ENCODE results near the gene GLG1.

Gene GLG1

DNA sequence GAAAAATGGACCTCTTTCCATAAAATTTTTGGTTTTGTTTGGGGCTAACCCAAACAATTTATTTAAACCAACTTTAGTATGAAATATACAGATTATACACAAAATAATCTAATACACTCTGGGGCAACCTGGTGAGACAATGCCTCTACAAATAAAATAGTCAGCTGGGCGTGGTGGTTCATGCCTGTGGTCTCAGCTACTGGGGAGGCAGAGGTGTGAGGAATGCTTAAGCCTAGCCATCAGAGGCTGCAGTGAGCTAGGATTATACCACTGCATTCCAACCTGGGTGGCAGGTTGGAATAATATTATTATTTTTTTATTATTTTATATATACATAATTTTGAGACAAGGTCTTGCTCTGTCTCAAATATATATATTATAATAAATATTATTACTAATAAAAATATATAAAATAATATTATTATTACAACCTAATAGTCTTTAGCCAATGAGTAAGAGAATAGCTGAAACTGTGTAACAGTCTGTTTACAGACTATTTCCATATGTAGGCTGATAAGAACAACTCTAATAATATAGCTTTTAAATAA lies 50.5 kb downstream of the GLG1 start:
- TF ChIP-seq NFIC (IDR thresholded peaks at IDR 0.05) (no peak), EP300 (IDR thresholded peaks at IDR 0.05; ENCODE audit: borderline replicate concordance) (no peak), TCF12 (IDR thresholded peaks at IDR 0.05; ENCODE audit: low read depth) (no peak), YY1 (IDR thresholded peaks at IDR 0.05; ENCODE audit: low read depth) (no peak), ZBTB7A (IDR thresholded peaks at IDR 0.05; ENCODE audit: low read depth) (no peak), TEAD4 (IDR thresholded peaks at IDR 0.05) (no peak), TAF1 (IDR thresholded peaks at IDR 0.05; ENCODE audit: low read depth) (no peak), FOXM1 (IDR thresholded peaks at IDR 0.05; ENCODE audit: borderline replicate concordance, low read depth) (no peak), CEBPB (IDR thresholded peaks at IDR 0.05) (no peak), RAD21 (IDR thresholded peaks at IDR 0.05; ENCODE audit: low read depth) (no peak), EGR1 (IDR thresholded peaks at IDR 0.05) (no peak), CREB1 (IDR thresholded peaks at IDR 0.05; ENCODE audit: low read depth) (no peak)
- TF ChIP-seq, protein P1, sequence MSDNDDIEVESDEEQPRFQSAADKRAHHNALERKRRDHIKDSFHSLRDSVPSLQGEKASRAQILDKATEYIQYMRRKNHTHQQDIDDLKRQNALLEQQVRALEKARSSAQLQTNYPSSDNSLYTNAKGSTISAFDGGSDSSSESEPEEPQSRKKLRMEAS (IDR thresholded peaks at IDR 0.05), result no peak
- TF ChIP-seq, protein P2, sequence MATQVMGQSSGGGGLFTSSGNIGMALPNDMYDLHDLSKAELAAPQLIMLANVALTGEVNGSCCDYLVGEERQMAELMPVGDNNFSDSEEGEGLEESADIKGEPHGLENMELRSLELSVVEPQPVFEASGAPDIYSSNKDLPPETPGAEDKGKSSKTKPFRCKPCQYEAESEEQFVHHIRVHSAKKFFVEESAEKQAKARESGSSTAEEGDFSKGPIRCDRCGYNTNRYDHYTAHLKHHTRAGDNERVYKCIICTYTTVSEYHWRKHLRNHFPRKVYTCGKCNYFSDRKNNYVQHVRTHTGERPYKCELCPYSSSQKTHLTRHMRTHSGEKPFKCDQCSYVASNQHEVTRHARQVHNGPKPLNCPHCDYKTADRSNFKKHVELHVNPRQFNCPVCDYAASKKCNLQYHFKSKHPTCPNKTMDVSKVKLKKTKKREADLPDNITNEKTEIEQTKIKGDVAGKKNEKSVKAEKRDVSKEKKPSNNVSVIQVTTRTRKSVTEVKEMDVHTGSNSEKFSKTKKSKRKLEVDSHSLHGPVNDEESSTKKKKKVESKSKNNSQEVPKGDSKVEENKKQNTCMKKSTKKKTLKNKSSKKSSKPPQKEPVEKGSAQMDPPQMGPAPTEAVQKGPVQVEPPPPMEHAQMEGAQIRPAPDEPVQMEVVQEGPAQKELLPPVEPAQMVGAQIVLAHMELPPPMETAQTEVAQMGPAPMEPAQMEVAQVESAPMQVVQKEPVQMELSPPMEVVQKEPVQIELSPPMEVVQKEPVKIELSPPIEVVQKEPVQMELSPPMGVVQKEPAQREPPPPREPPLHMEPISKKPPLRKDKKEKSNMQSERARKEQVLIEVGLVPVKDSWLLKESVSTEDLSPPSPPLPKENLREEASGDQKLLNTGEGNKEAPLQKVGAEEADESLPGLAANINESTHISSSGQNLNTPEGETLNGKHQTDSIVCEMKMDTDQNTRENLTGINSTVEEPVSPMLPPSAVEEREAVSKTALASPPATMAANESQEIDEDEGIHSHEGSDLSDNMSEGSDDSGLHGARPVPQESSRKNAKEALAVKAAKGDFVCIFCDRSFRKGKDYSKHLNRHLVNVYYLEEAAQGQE (IDR thresholded peaks at IDR 0.05; ENCODE audit: low read depth), result no peak
- TF ChIP-seq, protein P3, sequence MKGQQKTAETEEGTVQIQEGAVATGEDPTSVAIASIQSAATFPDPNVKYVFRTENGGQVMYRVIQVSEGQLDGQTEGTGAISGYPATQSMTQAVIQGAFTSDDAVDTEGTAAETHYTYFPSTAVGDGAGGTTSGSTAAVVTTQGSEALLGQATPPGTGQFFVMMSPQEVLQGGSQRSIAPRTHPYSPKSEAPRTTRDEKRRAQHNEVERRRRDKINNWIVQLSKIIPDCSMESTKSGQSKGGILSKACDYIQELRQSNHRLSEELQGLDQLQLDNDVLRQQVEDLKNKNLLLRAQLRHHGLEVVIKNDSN (IDR thresholded peaks at IDR 0.05), result no peak

DNA sequence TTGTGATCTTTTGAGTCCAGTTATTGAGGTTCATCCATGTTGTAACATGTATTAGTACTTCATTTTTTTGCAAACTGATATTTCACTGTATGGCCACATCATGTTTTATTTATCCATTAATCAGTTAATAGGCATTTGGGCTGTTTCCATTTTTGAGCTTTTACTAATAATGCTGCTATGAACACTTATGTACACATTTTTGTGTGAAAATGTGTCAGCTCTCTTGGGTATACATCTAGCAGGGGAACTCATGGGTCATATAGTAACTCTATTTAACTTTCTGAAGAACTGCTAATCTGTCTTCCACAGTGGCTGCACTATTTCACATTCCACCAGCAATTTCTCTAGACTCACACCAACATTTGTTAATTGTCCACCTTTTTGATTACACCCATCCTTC lies 82.0 kb downstream of the GLG1 start:
- TF ChIP-seq EP300 (IDR thresholded peaks at IDR 0.05; ENCODE audit: borderline replicate concordance) (no peak), TCF12 (IDR thresholded peaks at IDR 0.05; ENCODE audit: low read depth) (no peak), ZBTB7A (IDR thresholded peaks at IDR 0.05; ENCODE audit: low read depth) (no peak), TEAD4 (IDR thresholded peaks at IDR 0.05) (no peak), RAD21 (IDR thresholded peaks at IDR 0.05; ENCODE audit: low read depth) (no peak)
- TF ChIP-seq, protein P2 (IDR thresholded peaks at IDR 0.05; ENCODE audit: low read depth), result no peak

DNA sequence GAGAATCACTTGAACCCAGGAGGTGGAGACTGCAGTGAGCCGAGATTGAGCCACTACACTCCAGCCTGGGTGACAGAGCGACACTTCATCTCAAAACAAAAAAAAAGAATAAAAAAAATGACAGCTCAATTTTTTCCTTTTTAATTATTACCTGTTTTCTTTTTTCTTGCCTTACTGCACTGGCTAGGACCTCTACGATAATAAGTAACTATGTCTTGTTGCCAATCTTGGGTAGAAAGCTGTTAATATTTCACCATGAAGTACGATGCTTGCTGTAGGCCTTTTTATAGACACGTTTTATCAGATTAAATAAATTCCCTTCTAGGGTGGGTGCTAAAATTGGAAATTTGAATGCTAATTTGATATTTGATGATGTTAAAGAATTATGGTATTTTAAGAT lies 82.8 kb downstream of the GLG1 start:
- TF ChIP-seq NFIC (IDR thresholded peaks at IDR 0.05) (no peak), FOXM1 (IDR thresholded peaks at IDR 0.05; ENCODE audit: borderline replicate concordance, low read depth) (no peak), TCF12 (IDR thresholded peaks at IDR 0.05; ENCODE audit: low read depth) (no peak), YY1 (IDR thresholded peaks at IDR 0.05; ENCODE audit: low read depth) (no peak), RAD21 (IDR thresholded peaks at IDR 0.05; ENCODE audit: low read depth) (no peak), ZBTB7A (IDR thresholded peaks at IDR 0.05; ENCODE audit: low read depth) (no peak), EGR1 (IDR thresholded peaks at IDR 0.05) (no peak), CREB1 (IDR thresholded peaks at IDR 0.05; ENCODE audit: low read depth) (no peak)

DNA sequence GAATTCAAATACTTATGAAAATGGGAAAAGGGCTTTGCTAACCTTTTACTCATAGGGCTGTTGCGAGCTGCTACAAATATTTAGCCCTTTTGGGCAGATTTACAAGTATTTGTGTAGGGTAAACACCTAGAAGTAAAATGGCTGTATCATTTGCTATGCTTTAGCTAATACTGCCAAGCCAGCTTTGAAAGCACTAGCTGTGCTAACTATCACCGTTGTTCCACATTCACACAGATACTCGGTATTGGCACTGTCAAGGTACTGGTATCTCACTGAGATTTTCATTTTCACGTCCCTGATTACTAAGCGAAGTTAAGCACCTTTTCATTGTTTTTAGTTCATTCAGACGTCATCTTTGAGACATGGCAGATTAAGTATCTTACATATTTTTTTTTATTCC lies 84.8 kb downstream of the GLG1 start:
- TF ChIP-seq EGR1 (IDR thresholded peaks at IDR 0.05) (no peak), YY1 (IDR thresholded peaks at IDR 0.05; ENCODE audit: low read depth) (no peak), CEBPB (IDR thresholded peaks at IDR 0.05) (no peak)
- TF ChIP-seq, protein P2 (IDR thresholded peaks at IDR 0.05; ENCODE audit: low read depth), result no peak

DNA sequence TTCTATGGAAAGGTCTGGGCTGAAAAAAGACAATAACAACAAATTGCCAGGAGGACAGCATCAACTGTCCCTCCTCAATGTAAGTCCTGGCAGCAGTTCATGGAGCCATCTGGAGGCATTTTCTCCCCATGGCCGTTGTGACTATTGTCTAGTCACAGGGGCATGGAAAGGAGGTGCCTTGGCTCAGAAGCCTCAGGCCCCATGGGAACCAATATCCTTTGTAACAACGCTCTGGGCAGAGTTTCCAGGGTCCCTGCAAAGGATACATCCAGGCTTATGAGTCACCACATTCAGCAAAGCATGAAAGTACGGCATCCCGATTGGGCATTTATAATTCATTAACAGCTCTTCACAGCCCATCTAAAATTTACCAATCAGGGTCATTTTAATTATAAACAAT lies 85.2 kb downstream of the GLG1 start:
- TF ChIP-seq, protein P3 (IDR thresholded peaks at IDR 0.05), result no peak
- TF ChIP-seq, protein P1 (IDR thresholded peaks at IDR 0.05), result no peak
- no peak for TF ChIP-seq RAD21 (IDR thresholded peaks at IDR 0.05; ENCODE audit: low read depth)
- no peak for TF ChIP-seq TAF1 (IDR thresholded peaks at IDR 0.05; ENCODE audit: low read depth)
- TF ChIP-seq, protein P2 (IDR thresholded peaks at IDR 0.05; ENCODE audit: low read depth), result no peak
- no peak for TF ChIP-seq CEBPB (IDR thresholded peaks at IDR 0.05)
- TF ChIP-seq EGR1 (IDR thresholded peaks at IDR 0.05), result no peak
- TF ChIP-seq YY1 (IDR thresholded peaks at IDR 0.05; ENCODE audit: low read depth), result no peak
- no peak for TF ChIP-seq ZBTB7A (IDR thresholded peaks at IDR 0.05; ENCODE audit: low read depth)
- no peak for TF ChIP-seq EP300 (IDR thresholded peaks at IDR 0.05; ENCODE audit: borderline replicate concordance)
- no peak for TF ChIP-seq TEAD4 (IDR thresholded peaks at IDR 0.05)
- no peak for TF ChIP-seq TCF12 (IDR thresholded peaks at IDR 0.05; ENCODE audit: low read depth)
- TF ChIP-seq FOXM1 (IDR thresholded peaks at IDR 0.05; ENCODE audit: borderline replicate concordance, low read depth), result no peak
- no peak for TF ChIP-seq NFIC (IDR thresholded peaks at IDR 0.05)
